Adrenal gland (tissue), 5 donors: ENCODE measurements around the gene GALNT16.

ENCODE experiments used
- CTCF ChIP-seq, 6 experiments: fragments of 450-650 bp in 4 of 6; fragments of 200-600 bp in 2 of 6; sonication (generic) in 1 of 6; IDR thresholded peaks; 1 replicate in 5 of 6; 2 replicates in 1 of 6; pipeline versions ENCODE4 v1.5.1 to v1.8.0; 2016 to 2021; ENCODE audit warnings: antibody characterized with exemption in 6 of 6, mild to moderate bottlenecking in 2 of 6, moderate library complexity in 1 of 6
- POLR2A ChIP-seq, 2 donors: fragments of 450-650 bp; IDR thresholded peaks; one replicate each; pipeline ENCODE4 v1.6.1; 2017; ENCODE audit warnings: antibody characterized with exemption in 2 of 2, mild to moderate bottlenecking in 2 of 2, moderate library complexity in 1 of 2
- donor health status: DM: no; HTN: no; CAD: no.

- no peak for TF ChIP-seq CTCF (IDR thresholded peaks at IDR 0.05)
- TF ChIP-seq POLR2A (IDR thresholded peaks at IDR 0.05): no peak
Measured at GRCh38 chr14:69392481-69392880, 132.5 kb downstream of the GALNT16 start.
